ENCODE results near the gene LRRC61.

The LRRC61 gene

DNA sequence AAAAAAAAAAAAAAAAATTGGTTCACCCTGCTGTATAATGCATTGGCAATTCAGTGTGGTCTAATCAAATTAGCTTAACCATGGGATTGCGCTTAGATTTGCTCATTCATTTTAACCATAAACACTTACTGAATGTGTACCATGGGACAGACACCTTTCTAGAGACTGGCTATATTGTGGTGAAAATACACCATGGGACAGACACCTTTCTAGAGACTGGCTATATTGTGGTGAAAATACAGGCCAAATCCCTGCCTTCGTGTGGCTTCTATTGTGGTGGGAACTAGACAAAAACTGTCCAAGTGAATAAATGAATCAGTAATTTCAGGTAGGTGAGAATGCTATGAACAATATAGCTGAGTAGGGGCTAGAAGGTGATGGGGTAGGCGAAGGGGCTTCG lies 35.3 kb downstream of the LRRC61 start:
- no peak for DNase-seq

DNA sequence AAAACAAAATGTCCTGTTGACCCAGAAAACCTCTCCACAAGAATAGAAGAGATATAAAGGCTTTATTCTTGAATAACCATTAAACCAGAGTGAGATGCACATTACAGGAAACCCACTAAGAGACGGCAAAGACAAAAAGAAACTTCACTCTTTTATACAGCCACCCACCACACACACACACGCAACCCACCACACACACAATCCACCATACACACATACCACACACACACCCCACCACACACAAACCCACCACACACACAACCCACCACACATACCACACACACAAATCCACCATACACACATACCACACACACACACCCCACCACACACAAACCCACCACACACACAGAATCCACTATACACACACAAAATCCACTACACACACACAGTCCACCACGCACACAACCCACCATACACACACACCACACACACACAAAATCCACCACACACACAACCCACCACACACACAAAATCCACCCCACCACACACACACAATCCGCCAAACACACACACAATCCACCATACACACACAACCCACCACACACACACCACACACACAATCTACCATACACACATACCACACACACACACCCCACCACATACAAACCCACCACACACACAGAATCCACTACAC lies 36.0 kb downstream of the LRRC61 start:
- peak; percentile 29 for DNase-seq

DNA sequence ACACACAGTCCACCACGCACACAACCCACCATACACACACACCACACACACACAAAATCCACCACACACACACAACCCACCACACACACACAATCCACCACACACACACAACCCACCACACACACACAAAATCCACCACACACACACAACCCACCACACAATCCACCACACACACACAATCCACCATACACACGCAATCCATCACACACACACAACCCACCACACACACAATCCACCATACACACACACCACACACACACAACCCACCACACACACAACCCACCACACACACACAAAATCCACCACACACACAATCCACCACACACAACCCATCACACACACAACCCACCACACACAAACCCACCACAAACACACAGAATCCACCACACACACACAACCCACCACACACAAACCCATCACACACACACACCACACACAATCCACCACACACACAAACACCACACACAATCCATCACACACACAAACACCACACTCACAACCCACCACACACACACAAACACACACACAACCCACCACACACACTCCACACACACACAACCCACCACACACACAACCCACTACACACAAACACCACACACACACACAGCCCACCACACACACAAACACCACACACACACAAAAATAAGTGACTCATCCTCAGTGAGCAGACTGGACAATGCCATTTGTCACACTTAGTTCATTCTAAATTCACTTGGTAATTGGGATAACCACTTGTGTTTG lies 36.6 kb downstream of the LRRC61 start:
- DNase-seq, result no peak

DNA sequence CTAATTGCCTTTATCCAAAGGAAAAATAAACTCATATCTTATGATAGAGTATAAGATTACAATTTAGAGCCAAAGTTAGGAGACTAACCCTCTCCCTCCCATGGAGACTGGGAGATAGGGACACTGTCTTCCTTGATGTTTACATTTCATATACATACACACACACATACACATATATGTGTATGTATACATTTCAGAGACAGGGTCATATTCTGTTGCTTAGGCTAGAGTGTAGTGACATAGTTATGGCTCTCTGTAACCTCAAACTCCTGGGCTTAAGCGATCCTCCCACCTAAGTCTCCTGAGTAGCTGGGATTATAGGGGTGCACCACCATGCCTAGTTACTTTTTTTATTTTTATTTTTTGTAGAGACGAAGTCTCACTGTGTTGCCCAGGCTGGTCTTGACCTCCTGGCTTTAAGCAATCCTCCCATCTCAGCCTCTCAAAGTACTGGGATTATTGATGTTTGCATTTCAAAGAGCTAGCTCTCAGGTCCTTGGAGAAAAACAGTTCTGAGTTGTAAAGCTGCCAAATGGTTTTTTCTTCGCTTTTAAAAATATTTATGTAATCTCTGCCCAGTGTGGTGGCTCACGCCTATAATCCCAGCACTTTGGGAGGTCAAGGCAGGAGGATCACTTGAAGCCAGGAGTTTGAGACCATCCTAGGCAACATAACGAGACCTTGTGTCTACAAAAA lies 37.4 kb downstream of the LRRC61 start:
- DNase-seq, result no peak

DNA sequence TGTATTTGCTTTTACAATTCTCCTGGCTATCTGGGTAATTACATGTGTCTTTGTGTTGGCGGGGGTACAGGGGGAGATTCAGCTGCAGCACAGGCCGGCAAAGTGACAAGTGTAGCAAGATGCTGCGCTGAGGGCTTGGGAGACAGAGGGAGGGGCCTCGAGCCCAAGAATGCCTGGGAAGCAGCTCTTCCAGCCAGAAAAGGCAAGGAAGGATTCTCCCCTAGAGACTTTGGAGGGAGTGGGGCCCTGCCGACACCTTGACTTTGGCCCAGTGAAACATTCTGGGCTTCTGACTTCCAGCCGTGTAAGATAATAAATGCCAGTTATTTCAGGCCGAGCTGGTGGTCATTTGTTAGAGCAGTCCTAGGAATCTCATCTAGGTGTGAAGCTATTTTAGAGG lies 38.2 kb downstream of the LRRC61 start:
- no peak for DNase-seq

DNA sequence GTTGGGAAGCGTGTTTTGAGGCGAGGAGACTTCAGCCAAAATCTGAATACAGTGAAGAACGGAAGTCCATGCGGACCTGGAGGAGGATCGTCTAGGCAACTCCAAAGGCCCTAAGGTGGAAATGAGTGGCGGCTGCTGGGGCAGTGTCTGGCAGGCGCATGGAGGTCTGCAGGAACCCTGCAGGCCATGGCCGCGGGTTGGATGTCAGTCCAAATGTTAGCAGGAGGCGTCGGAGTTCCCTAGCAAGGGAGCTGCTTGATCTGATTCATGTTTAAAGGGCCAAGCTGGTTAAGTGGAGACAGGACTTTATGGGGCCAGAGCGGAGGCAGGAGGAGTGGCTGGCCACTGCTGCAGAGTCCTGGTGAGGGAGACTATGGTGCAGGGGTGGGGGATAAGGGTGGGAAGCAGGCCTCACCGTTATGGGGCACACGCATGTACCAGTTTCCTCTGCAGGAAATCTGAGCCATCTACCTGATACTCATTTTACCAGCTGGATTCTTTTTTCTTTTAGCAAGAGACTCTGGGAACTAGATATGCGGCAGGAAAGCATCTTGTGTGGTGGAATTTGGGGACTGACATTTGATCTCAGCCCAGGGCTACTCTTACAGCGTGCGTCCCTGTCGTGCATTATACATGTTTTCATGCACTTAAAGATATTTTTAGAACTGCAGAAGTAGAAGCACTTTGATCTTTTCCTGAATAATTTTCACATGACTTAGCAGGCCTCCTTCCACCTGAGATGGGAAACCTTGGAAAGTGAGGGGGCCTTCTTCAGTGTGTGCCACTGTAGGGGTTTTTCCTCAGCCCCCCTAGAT lies 38.9 kb downstream of the LRRC61 start:
- no peak for DNase-seq

DNA sequence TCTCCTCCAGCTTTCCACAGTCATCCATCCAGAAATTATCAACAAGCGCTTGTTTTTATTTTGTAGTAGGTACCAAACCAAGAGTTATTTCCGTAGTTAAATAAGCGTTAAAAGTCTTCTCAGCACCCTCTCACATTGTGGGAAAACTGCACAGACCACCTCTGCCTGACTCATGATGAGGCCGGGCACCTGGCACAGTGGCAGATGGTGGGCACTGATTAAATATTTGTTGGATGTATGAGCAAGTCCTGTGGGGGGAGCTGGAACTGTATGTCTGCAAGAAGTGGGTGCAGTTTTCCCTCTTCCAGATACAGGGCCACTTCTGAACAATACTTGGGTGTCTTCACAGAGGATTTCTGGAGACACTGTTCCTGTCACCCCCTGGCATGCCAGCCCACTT lies 40.2 kb downstream of the LRRC61 start:
- no peak for DNase-seq

DNA sequence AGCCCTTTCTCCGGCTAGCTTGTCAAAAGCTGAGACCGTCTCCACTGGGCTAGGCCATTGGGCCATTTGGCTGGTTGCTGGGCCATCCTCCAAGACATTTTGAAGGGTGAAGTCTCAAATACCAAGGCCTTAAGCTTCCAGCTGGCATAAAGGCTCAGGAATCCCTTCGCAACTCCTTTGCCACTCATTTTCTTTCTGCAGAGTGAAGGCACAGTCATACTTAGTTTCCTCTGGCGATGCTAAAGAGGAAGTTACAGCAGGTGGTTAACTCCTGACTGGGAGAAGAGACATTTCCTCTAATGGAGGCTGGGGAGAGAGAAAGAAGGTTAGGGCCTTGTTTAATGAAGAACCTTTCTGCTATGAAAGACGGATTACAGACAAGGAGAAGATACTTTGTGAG lies 40.7 kb downstream of the LRRC61 start:
- no peak for DNase-seq

DNA sequence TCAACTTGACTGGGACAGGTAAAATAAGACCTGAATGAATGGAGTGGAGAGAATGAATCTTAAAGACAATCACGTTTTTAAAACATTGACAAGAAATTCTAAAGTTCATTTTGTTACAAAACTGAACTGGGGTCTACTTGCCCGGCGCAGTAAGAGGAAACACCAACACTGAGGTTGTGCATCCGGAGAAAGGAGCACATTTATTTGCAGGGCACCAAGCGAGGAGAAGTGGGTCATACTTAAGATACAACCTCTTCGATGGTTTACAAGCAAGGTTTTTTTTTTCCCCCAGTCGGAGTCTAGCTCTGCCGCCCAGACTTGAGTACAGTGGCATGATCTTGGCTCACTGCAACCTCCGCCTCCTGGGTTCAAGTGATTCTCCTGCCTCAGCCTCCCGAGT lies 42.0 kb downstream of the LRRC61 start:
- no peak for DNase-seq

DNA sequence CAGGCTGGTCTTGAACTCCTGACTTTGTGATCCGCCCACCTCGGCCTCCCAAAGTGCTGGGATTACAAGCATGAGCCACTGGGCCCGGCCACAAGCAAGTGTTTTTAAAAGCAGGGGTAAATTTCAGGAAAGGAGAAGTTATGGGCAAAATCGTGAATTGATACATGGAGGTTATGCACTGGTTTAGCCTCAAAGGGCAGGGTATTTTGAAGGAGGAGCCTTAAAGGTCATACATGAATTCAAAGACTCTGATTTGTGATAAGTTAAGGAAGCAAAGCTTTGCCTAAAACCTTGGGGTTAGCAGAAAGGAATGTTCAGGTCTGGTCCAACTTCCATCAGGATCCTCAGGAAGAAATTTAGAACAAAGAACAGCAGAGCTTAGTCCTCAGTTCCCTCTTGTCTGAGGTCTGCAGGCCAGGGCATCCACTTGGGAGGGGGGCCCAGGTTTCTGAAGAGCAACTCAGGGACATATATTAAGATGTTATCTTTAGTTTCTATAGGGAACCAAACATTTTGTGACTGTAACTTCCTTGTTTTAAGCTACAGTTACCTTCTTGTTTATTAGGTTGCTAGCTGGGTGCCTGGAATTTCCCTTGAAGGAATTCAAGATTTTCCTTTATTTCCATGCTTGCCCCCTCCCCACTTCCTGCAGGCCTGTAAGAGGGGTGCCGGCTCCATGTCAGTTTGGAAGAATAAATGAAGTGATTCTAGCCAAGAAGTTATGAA lies 42.7 kb downstream of the LRRC61 start:
- peak; percentile 23 for DNase-seq

DNA sequence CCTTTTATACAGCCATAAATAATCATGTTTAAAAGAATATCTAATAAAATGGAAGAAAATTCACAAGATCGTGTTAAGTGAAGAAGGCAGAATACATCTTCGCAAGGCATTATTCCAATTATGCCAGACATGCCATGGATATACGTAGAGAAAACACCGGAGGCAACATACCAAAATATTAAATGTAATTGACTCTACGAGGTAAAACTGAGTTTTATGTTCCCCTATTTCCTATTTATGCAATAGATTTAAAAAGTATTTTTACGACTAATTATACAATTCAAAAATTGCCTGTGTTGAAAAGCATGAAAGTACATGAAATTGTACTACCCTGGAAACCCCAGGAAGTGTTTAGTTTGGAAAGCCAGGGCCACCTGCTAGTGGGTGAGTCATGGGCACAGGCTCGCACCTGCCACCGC lies 44.5 kb downstream of the LRRC61 start:
- DNase-seq, result no peak

DNA sequence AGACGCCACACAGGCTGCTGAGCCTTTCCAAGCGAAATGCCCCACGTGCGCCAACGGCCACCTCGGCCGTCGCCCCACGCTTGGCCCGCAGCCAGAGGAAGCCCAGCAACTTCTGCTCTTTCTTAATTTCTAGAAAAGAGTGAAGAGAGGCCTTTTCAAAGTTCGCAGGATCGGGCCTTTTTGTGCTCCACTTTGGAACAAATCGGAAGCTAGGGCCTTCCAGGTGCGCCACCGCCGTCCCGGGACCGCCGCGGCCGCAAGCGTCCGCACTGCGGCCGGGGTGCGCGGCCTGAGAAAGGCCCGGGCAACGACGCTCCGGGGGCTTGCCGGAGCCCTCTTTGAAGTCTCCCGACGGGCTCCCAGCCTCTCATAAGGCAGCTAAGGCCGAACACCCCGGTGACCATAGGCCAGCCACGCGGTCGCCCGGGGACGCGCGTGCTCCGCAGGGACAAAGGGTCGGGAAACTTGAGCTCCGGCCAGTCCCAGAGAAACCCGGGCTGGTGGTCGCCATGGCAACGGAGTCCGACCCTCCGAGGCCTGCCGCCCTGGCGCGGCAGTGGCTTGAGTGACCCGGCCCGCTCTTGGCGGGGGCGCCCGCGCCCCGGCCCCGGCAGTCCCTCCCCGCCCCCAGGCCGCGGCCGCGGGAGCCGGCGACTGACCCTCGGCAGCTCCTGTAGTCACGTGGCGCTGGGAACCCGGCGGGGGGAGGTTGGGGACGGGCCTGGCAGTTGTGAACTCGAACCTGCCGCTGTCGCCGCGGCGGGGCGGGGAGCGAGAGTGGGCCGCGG lies 45.1 kb downstream of the LRRC61 start, which contains the start of gene REPIN1:
Gene REPIN1, plus strand, starts transcription at position 727 of the 788 bp plus-strand sequence. CDS start 890 bp downstream, outside the sequence.
- peak; percentile 83 for DNase-seq

DNA sequence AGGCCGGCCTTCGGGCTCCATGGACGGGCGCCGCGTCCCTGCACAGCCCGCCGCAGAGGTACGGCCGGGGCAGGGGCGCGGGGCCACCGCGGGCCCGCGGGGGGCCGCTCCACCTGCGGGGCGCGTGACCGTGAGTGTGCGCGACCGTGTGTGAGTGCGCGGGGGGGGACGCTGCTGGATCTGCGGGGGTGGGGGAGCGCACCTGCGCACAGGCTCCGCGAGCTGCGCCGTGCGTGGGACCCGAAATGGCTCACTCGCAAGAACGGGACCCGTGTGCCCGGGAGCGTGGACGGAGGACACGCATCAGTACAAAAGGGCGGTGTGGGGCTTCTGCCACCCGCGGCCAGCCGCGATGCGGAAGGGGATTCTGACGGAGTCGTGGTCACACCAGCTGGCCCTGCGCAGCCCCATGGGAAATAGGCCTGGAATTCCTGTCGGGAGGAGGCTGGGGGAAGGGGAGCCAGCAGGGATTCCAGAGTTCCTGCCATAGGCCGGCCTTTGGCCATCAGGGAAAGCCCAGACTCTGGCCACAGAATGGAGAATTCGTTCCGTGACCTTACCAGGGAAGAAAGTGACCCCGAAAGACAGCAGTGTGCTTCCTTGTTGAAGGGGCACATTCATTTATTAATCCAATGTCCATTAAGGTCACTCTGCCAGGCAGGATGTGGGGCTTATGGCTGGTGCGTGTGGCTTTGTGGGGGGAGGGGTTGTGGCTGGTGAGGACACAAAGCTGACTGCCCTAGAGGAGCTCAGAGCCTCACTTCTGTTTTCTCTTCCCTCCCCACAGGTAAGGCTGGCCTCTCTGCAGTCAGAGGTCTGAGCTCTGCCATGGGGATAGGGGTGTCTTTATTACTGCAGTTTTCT lies 46.0 kb downstream of the LRRC61 start:
- peak; percentile 27 for DNase-seq

DNA sequence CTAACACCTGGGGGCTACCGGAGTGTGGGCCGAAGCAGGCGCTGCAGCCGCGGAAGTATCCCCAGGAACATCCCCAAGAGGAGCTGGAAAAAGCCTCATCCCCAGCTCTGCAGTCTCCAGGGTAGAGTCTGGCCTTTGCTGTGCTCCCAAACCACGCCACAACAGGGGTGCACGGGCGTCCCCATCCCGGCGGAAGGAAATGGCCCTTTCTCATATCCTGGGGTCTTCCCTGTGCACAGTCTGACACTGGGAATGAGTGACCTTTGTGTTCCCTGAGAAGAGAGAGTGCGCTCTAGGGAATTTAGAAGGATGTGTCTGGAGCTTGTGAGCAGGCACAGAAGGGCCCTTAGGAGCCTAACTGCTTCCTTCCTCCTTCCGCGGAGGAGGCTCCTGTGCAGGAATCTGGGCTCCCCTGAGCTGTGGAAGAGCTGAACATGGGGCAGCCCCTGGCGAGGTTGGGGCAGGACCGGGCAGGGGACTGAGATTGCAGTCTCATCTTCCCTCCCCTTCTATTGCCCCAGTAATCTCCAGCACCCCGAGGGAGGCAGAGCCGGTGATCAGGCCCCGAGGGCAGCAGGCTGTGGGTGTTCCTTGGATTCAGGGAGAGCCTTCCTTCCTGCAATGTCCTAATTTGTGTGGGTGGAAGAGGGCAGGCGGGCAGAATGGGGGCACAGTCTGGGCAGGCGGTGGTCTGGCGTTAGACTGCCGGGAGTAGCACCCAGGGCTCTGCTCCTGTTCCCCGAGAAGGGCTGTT lies 46.8 kb downstream of the LRRC61 start:
- DNase-seq, result no peak

DNA sequence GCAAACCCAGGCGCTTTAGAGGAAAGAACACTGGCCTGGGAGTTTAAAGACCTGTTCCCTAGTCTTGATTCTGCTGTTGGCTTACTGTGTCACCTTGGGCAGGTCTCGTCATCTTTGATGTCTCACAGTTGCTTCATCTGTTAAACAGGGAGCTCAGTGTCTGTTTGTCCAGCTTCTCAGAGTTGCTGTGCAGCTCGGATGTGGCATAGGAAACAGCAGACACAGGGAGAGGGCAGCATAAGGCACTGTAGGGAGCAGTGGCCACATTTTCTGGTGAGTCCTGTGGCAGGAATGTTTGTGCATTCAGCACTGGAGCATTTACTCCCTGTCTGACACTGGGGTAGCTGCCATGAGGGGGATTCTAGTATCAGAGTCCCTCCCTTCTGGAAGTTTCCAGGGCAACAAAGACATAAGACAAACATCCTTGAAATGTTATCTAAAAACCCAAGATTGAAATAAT lies 47.5 kb downstream of the LRRC61 start:
- no peak for DNase-seq

DNA sequence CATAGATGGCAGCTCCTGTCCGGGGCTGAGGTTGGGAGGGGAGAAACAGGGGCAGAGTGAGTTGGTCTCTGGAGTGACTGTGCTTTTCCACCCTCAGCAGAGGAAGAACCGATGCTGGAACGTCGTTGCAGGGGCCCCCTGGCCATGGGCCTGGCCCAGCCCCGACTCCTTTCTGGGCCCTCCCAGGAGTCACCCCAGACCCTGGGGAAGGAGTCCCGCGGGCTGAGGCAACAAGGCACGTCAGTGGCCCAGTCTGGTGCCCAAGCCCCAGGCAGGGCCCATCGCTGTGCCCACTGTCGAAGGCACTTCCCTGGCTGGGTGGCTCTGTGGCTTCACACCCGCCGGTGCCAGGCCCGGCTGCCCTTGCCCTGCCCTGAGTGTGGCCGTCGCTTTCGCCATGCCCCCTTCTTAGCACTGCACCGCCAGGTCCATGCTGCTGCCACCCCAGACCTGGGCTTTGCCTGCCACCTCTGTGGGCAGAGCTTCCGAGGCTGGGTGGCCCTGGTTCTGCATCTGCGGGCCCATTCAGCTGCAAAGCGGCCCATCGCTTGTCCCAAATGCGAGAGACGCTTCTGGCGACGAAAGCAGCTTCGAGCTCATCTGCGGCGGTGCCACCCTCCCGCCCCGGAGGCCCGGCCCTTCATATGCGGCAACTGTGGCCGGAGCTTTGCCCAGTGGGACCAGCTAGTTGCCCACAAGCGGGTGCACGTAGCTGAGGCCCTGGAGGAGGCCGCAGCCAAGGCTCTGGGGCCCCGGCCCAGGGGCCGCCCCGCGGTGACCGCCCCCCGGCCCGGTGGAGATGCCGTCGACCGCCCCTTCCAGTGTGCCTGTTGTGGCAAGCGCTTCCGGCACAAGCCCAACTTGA lies 48.2 kb downstream of the LRRC61 start:
- no peak for DNase-seq

DNA sequence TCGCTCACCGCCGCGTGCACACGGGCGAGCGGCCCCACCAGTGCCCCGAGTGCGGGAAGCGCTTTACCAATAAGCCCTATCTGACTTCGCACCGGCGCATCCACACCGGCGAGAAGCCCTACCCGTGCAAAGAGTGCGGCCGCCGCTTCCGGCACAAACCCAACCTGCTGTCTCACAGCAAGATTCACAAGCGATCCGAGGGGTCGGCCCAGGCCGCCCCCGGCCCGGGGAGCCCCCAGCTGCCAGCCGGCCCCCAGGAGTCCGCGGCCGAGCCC lies 48.8 kb downstream of the LRRC61 start:
- no peak for DNase-seq

DNA sequence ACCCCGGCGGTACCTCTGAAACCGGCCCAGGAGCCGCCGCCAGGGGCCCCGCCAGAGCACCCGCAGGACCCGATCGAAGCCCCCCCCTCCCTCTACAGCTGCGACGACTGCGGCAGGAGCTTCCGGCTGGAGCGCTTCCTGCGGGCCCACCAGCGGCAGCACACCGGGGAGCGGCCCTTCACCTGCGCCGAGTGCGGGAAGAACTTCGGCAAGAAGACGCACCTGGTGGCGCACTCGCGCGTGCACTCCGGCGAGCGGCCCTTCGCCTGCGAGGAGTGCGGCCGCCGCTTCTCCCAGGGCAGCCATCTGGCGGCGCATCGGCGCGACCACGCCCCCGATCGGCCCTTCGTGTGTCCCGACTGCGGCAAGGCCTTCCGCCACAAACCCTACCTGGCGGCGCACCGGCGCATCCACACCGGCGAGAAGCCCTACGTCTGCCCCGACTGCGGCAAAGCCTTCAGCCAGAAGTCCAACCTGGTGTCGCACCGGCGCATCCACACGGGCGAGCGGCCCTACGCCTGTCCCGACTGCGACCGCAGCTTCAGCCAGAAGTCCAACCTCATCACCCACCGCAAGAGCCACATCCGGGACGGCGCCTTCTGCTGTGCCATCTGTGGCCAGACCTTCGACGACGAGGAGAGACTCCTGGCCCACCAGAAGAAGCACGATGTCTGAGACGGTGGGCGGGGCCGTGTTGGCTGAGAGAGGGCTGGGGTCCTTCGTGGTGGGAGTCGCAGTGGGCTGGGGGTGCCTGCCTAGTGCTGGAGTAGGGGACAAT lies 49.3 kb downstream of the LRRC61 start:
- DNase-seq, result no peak

All from CD4-positive, alpha-beta T cell treated with Interleukin-21 for 1 hour (primary cell).